ENCODE results near the gene CLK4.

DNA sequence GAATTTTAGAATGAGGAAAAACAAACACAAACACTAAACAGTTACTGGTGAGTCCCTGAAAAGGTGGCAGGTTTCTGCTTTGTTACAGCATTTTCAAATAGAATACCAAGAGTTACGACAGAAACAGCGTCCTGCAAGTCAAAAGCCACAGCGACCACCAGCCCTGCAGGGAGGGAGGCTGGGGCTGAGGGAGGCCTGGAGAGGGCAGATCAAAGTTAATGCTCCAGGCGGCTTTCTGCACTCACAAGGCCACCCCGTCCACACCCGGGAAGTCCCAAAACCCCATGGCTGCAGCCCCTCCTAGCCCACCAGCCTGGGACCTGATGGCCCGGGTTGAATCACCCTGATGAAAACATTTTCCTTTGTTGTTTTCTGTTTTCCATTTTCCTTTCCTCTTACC, 65.9 kb downstream of the CLK4 start:
- TF ChIP-seq EZH2 (IDR thresholded peaks at IDR 0.05; ENCODE audit: borderline replicate concordance, low read length): no peak
- TF ChIP-seq, protein P1, sequence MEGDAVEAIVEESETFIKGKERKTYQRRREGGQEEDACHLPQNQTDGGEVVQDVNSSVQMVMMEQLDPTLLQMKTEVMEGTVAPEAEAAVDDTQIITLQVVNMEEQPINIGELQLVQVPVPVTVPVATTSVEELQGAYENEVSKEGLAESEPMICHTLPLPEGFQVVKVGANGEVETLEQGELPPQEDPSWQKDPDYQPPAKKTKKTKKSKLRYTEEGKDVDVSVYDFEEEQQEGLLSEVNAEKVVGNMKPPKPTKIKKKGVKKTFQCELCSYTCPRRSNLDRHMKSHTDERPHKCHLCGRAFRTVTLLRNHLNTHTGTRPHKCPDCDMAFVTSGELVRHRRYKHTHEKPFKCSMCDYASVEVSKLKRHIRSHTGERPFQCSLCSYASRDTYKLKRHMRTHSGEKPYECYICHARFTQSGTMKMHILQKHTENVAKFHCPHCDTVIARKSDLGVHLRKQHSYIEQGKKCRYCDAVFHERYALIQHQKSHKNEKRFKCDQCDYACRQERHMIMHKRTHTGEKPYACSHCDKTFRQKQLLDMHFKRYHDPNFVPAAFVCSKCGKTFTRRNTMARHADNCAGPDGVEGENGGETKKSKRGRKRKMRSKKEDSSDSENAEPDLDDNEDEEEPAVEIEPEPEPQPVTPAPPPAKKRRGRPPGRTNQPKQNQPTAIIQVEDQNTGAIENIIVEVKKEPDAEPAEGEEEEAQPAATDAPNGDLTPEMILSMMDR (IDR thresholded peaks at IDR 0.05; ENCODE audit: low read length): no peak
